Gastroesophageal sphincter (tissue), 4 donors: ENCODE data around the gene AIRE. TPM values are rescaled to one million over a fixed set of nuclear protein-coding genes. Genes with fewer than 3 reads are reported as not detected.

ENCODE experiments used
- ATAC-seq: fragments of 150-250 bp; one replicate; pipeline ENCODE4 v1.9.1; 2016; ENCODE audit warnings: mild to moderate bottlenecking, moderate library complexity
- H3K27ac ChIP-seq, 4 donors: fragments of 200-600 bp; sonication (generic) in 3 of 4; 1 replicate in 3 of 4; 2 replicates in 1 of 4; pipeline ENCODE4 v1.5.1; 2016 to 2019
- H3K27me3 ChIP-seq: fragments of 200-600 bp; sonication (generic); one replicate; pipeline ENCODE4 v1.5.1; 2019
- H3K36me3 ChIP-seq, 2 donors: fragments of 200-600 bp; sonication (generic); one replicate each; pipeline ENCODE4 v1.5.1; 2019; ENCODE audit warnings: control low read depth in 1 of 2
- H3K4me1 ChIP-seq, 3 donors: fragments of 200-600 bp; sonication (generic); 1 replicate in 2 of 3; 2 replicates in 1 of 3; pipeline ENCODE4 v1.5.1; 2016 to 2019; ENCODE audit warnings: control low read depth in 2 of 3
- H3K4me3 ChIP-seq, 2 donors: fragments of 200-600 bp; sonication (generic); one replicate each; pipeline ENCODE4 v1.5.1; 2019; ENCODE audit warnings: mild to moderate bottlenecking in 1 of 2, moderate library complexity in 1 of 2
- H3K9me3 ChIP-seq, 3 donors: fragments of 200-600 bp; sonication (generic); one replicate each; pipeline ENCODE4 v1.5.1; 2017 to 2019; ENCODE audit warnings: control low read depth in 2 of 3
- CTCF ChIP-seq, 4 experiments: fragments of 200-600 bp in 2 of 4; fragments of 450-650 bp in 2 of 4; sonication (generic) in 1 of 4; IDR thresholded peaks; one replicate each; pipeline ENCODE4 v1.5.1; 2017 to 2019; ENCODE audit warnings: antibody characterized with exemption in 4 of 4, mild to moderate bottlenecking in 2 of 4, moderate library complexity in 2 of 4
- EP300 ChIP-seq: sonication (generic); formaldehyde crosslinking; IDR thresholded peaks from one replicate; pipeline ENCODE4 v1.6.1; 2017; ENCODE audit warnings: antibody characterized with exemption, mild to moderate bottlenecking
- POLR2A ChIP-seq, 2 donors: fragments of 450-650 bp; IDR thresholded peaks; one replicate each; pipeline ENCODE4 v1.6.1; 2017; ENCODE audit warnings: antibody characterized with exemption in 2 of 2, mild to moderate bottlenecking in 2 of 2, moderate library complexity in 1 of 2
- POLR2AphosphoS5 ChIP-seq: sonication (generic); formaldehyde crosslinking; IDR thresholded peaks from one replicate; pipeline ENCODE4 v1.6.1; 2017; ENCODE audit warnings: antibody characterized with exemption
- WGBS, 2 donors: methylation state at CpG; one replicate each; pipeline ENCODE4 v1.1.5; 2018; ENCODE audit warnings: low coverage in 1 of 2; 5-methylcytosine and 5-hydroxymethylcytosine counted together
- total RNA-seq, 4 donors: library from RNA; depleted of rRNA; stranded (reverse); fragments of >200 nt; gene quantifications; one replicate each; pipeline ENCODE4 v1.1.0, GENCODE V29; 2016

The AIRE gene
- total RNA-seq, 4 donors from 2014 or later: not detected

GRCh38 chr21:44263221-44263760, 22.4 kb upstream of the AIRE start:
- 17 to 71% methylated on average over 2 to 4 of the region's 18 CpGs for WGBS, 2 donors
- Histone ChIP-seq H3K27me3 (peaks cover 44% of the 10 kb centered on the region), H3K27ac (no peak overlapping the region), H3K36me3 (no peaks in the 10 kb centered on the region), H3K4me3 (no peak overlapping the region), H3K9me3 (peaks cover 0 to 18% (median 0%) of the 10 kb centered on the region in 3 donors), H3K4me1 (no peaks in the 10 kb centered on the region)
- no peak for ATAC-seq
- TF ChIP-seq CTCF (IDR thresholded peaks at IDR 0.05) (no peak), POLR2A (IDR thresholded peaks at IDR 0.05) (no peak), EP300 (no peak), POLR2AphosphoS5 (no peak)

- 54 to 55% methylated on average over 2 to 4 of the region's 4 CpGs for WGBS, 2 donors
- H3K9me3 ChIP-seq: peaks cover 0 to 17% (median 0%) of the 10 kb centered on the region in 3 donors
- no peak overlapping the region for H3K27ac ChIP-seq
- no peak for ATAC-seq
- TF ChIP-seq POLR2A (IDR thresholded peaks at IDR 0.05) (no peak), CTCF (IDR thresholded peaks at IDR 0.05) (no peak), EP300 (no peak), POLR2AphosphoS5 (no peak)
- no peaks in the 10 kb centered on the region for H3K4me1 ChIP-seq
- H3K27me3 ChIP-seq: peaks cover 41% of the 10 kb centered on the region
- H3K4me3 ChIP-seq: no peak overlapping the region
- H3K36me3 ChIP-seq: no peaks in the 10 kb centered on the region
Observed at GRCh38 chr21:44263768-44264167, 21.9 kb upstream of the AIRE start.

GRCh38 chr21:44265734-44266270, 19.9 kb upstream of the AIRE start:
- TF ChIP-seq CTCF (IDR thresholded peaks at IDR 0.05) (no peak), EP300 (no peak), POLR2AphosphoS5 (no peak), POLR2A (IDR thresholded peaks at IDR 0.05) (no peak)
- WGBS, 2 donors: 94% methylated on average over 2 of the region's 17 CpGs; no CpG with 5 or more reads in 1 of the 2 donors

GRCh38 chr21:44267655-44268142, 18.0 kb upstream of the AIRE start:
- TF ChIP-seq CTCF (IDR thresholded peaks at IDR 0.05): peak in 2 of 4 experiments; percentile 7 to 27
- no peak for TF ChIP-seq POLR2AphosphoS5
- Histone ChIP-seq H3K4me1 (no peaks in the 10 kb centered on the region), H3K27ac (no peak overlapping the region), H3K27me3 (peaks cover 21% of the 10 kb centered on the region), H3K4me3 (no peak overlapping the region), H3K9me3 (no peaks in the 10 kb centered on the region), H3K36me3 (no peaks in the 10 kb centered on the region)
- ATAC-seq: no peak
- WGBS, 2 donors: 60 to 71% methylated on average over 3 to 5 of the region's 19 CpGs

More at GRCh38 chr21:44265734-44266270, 19.9 kb upstream of the AIRE start:
- no peak for ATAC-seq
- Histone ChIP-seq H3K27ac (no peak overlapping the region), H3K27me3 (peaks cover 36% of the 10 kb centered on the region), H3K36me3 (no peaks in the 10 kb centered on the region), H3K4me1 (no peaks in the 10 kb centered on the region), H3K4me3 (no peak overlapping the region), H3K9me3 (no peaks in the 10 kb centered on the region)

GRCh38 chr21:44269090-44269489, 16.6 kb upstream of the AIRE start:
- Histone ChIP-seq H3K27ac (no peak overlapping the region), H3K4me3 (no peak overlapping the region), H3K4me1 (no peaks in the 10 kb centered on the region), H3K27me3 (peaks cover 22% of the 10 kb centered on the region), H3K9me3 (no peaks in the 10 kb centered on the region), H3K36me3 (no peaks in the 10 kb centered on the region)
- 78 to 82% methylated on average over 4 to 7 of the region's 8 CpGs for WGBS, 2 donors
- TF ChIP-seq EP300 (no peak), CTCF (IDR thresholded peaks at IDR 0.05) (no peak), POLR2AphosphoS5 (no peak), POLR2A (IDR thresholded peaks at IDR 0.05) (no peak)
- no peak for ATAC-seq
